Endodermal cell (in vitro differentiated cells): ENCODE measurements around the gene SYT17. TPM values are rescaled to one million over a fixed set of nuclear protein-coding genes. Genes with fewer than 3 reads are reported as not detected.

ENCODE experiments used
- DNase-seq: peaks from one replicate; pipeline ENCODE4 v3.0.0-alpha.2; 2017
- H3K27ac ChIP-seq: 2 replicates; pipeline ENCODE4 v1.5.1; 2013; ENCODE audit warnings: mild to moderate bottlenecking, low read depth, low read length, moderate library complexity
- H3K27me3 ChIP-seq: 2 replicates; pipeline ENCODE4 v1.6.1; 2013; ENCODE audit warnings: mild to moderate bottlenecking, low read length, moderate library complexity; ENCODE audit not compliant: insufficient read depth, control insufficient read depth, poor library complexity, severe bottlenecking
- H3K36me3 ChIP-seq: 2 replicates; pipeline ENCODE4 v1.7.0; 2013; ENCODE audit warnings: mild to moderate bottlenecking, low read length, moderate library complexity; ENCODE audit not compliant: control insufficient read depth, insufficient read depth
- H3K4me1 ChIP-seq: one replicate; pipeline ENCODE4 v1.7.0; 2013; ENCODE audit warnings: low read length; ENCODE audit not compliant: control insufficient read depth, insufficient read depth
- H3K4me3 ChIP-seq: 2 replicates; pipeline ENCODE4 v1.5.1; 2013; ENCODE audit warnings: mild to moderate bottlenecking, low read length, moderate library complexity
- H3K9ac ChIP-seq: 2 replicates; pipeline ENCODE4 v1.6.1; 2013; ENCODE audit warnings: mild to moderate bottlenecking, low read length, moderate library complexity; ENCODE audit not compliant: poor library complexity, severe bottlenecking; ENCODE audit errors: extremely low read depth
- H3K9me3 ChIP-seq: 2 replicates; pipeline ENCODE4 v1.6.1; 2013; ENCODE audit warnings: mild to moderate bottlenecking, low read length, moderate library complexity; ENCODE audit not compliant: control insufficient read depth
- H3K27ac Mint-ChIP-seq: 2 replicates; pipeline ENCODE4 v1.8.0; 2020; ENCODE audit warnings: mixed read lengths
- H3K27me3 Mint-ChIP-seq: 2 replicates; pipeline ENCODE4 v1.8.0; 2021; ENCODE audit warnings: mild to moderate bottlenecking, mixed read lengths; ENCODE audit not compliant: insufficient read depth
- H3K36me3 Mint-ChIP-seq: 2 replicates; pipeline ENCODE4 v1.8.0; 2020; ENCODE audit warnings: low read depth, mixed read lengths
- H3K4me1 Mint-ChIP-seq: 2 replicates; pipeline ENCODE4 v1.8.0; 2020; ENCODE audit warnings: mixed read lengths
- H3K4me3 Mint-ChIP-seq: 2 replicates; pipeline ENCODE4 v1.8.0; 2020; ENCODE audit warnings: mild to moderate bottlenecking, moderate library complexity, mixed read lengths
- H3K9me3 Mint-ChIP-seq: 2 replicates; pipeline ENCODE4 v1.8.0; 2020; ENCODE audit warnings: mild to moderate bottlenecking, mixed read lengths
- WGBS, 2 experiments: methylation state at CpG; one replicate each; pipeline versions ENCODE4 v1.1.5 to v1.1.7; 2013; ENCODE audit warnings: missing lambda C conversion rate in 2 of 2, mixed read lengths in 1 of 2; ENCODE audit not compliant: insufficient coverage in 1 of 2, insufficient read length in 1 of 2; 5-methylcytosine and 5-hydroxymethylcytosine counted together
- total RNA-seq, 2 donors: library from RNA; stranded (reverse); fragmentation: NEBNext Ultra II Directional in 1 of 2; extraction: Animal tissue kit (Norgen Biotek cat#: 25700) in 1 of 2; gene quantifications; 2 replicates in 1 of 2; 3 replicates in 1 of 2; pipeline ENCODE4 v1.2.1, GENCODE V29; 2021
- TF ChIP-seq, protein P1 (sequence below): fragments of 200-600 bp; sonication (generic); conservative IDR thresholded peaks from 2 replicates; pipeline ENCODE4 v1.5.0; 2021; ENCODE audit warnings: antibody characterized with exemption, mild to moderate bottlenecking

The SYT17 gene
- total RNA-seq, 2 donors from 2014 or later = 11.2 to 11.5 TPM

DNA sequence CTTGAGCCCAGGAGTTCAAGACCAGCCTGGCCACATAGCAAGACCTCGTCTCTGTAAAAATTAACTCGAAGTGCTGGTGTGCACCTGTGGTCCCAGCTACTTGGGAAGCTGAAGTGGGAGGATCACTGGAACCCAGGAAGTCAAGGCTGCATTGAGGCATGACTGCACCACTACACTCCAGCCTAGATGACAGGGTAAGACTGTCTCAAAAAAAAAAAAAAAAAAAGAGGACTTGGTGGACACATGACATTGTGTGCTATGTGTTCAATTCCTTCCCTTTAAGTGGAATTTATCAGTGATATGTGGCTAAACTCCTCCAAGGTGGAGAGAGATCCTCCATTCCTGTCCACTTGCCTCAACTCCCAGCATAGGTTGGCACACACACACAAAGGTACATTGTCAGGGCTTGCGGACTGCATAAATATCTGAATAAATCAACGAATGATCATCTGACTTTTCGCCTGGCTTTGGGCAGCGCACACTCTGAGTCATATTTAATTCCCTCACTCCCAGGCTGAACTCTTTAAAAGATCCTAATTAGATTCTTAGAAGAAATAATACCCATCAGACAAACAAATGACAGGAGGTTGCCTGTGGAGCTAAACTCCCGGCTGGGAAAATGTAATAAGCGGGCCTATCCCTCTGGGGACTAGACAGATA is 25.0 kb upstream of the SYT17 start:
- Histone ChIP-seq H3K36me3 (no peaks in the 10 kb centered on the region), H3K4me1 (peaks cover 5% of the 10 kb centered on the region), H3K27ac (peak overlapping the region; percentile 38), H3K4me3 (no peak overlapping the region), H3K9ac (no peak overlapping the region), H3K9me3 (peaks cover 6% of the 10 kb centered on the region), H3K27me3 (no peaks in the 10 kb centered on the region)
- H3K4me3 Mint-ChIP-seq = no peak overlapping the region
- H3K27me3 Mint-ChIP-seq = no peaks in the 10 kb centered on the region
- DNase-seq = no peak
- WGBS, 2 experiments = 91 to 93% methylated on average over 6 to 8 of the region's 8 CpGs
- no peaks in the 10 kb centered on the region for H3K36me3 Mint-ChIP-seq
- no peak overlapping the region for H3K27ac Mint-ChIP-seq
- TF ChIP-seq, protein P1, sequence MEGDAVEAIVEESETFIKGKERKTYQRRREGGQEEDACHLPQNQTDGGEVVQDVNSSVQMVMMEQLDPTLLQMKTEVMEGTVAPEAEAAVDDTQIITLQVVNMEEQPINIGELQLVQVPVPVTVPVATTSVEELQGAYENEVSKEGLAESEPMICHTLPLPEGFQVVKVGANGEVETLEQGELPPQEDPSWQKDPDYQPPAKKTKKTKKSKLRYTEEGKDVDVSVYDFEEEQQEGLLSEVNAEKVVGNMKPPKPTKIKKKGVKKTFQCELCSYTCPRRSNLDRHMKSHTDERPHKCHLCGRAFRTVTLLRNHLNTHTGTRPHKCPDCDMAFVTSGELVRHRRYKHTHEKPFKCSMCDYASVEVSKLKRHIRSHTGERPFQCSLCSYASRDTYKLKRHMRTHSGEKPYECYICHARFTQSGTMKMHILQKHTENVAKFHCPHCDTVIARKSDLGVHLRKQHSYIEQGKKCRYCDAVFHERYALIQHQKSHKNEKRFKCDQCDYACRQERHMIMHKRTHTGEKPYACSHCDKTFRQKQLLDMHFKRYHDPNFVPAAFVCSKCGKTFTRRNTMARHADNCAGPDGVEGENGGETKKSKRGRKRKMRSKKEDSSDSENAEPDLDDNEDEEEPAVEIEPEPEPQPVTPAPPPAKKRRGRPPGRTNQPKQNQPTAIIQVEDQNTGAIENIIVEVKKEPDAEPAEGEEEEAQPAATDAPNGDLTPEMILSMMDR = no peak
- peaks cover 5% of the 10 kb centered on the region for H3K9me3 Mint-ChIP-seq
- H3K4me1 Mint-ChIP-seq = peaks cover 22% of the 10 kb centered on the region

DNA sequence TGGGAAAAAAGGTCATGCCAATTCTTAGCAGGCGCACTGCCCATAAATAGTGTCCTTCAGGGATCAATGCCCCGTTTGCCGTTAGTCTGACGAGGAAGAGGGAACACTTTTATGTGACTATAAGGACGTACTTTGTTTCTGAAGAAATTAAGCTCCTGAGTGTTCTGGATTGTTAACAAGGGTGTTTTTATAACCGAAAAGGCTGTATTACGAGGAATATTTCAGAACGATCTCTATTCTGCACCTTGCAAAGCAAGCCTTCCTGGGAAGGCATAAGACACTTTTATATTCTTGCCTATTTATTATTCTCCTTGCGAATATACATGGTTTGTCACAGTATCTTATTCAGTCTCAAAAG is 24.5 kb upstream of the SYT17 start:
- Histone ChIP-seq H3K36me3 (no peaks in the 10 kb centered on the region), H3K9me3 (peaks cover 11% of the 10 kb centered on the region), H3K9ac (no peak overlapping the region), H3K4me1 (peaks cover 5% of the 10 kb centered on the region), H3K4me3 (no peak overlapping the region), H3K27ac (peak overlapping the region; percentile 38), H3K27me3 (no peaks in the 10 kb centered on the region)
- Mint-ChIP-seq H3K36me3 (no peaks in the 10 kb centered on the region), H3K4me3 (no peak overlapping the region), H3K27me3 (no peaks in the 10 kb centered on the region), H3K9me3 (peaks cover 10% of the 10 kb centered on the region), H3K4me1 (peaks cover 20% of the 10 kb centered on the region), H3K27ac (no peak overlapping the region)
- no peak for DNase-seq
- WGBS, 2 experiments = 75 to 93% methylated on average over 8 to 9 of the region's 9 CpGs
- TF ChIP-seq, protein P1 = no peak

DNA sequence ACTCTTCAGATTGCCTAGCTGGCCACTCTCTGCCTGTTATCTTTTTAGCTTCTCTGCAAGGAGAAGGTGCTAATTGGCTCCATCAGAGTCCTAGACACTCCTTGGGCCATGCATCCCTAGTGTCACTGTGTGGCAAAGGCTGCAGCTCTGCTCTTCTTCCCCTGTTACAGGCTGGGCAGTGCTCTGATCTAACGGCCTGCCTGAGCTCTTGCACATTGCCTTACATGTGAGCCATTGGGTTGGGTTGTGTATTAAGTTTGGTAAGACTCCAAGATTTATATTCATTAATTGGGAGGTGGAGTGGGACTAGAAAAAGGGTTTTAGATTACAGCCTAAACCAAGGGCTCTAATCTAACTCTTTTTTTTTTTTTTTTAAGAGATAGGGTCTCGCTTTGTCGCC is 23.0 kb upstream of the SYT17 start:
- TF ChIP-seq, protein P1 = no peak
- Mint-ChIP-seq H3K27ac (peak overlapping the region; percentile 50), H3K27me3 (peaks cover 4% of the 10 kb centered on the region), H3K4me3 (no peak overlapping the region), H3K4me1 (peaks cover 17% of the 10 kb centered on the region), H3K36me3 (no peaks in the 10 kb centered on the region), H3K9me3 (peaks cover 10% of the 10 kb centered on the region)
- H3K9ac ChIP-seq = no peak overlapping the region
- H3K4me3 ChIP-seq = peak overlapping the region; percentile 33
- H3K27me3 ChIP-seq = no peaks in the 10 kb centered on the region
- DNase-seq = no peak
- 83 to 86% methylated on average over 2 to 3 of the region's 3 CpGs for WGBS, 2 experiments
- peaks cover 5% of the 10 kb centered on the region for H3K4me1 ChIP-seq
- no peaks in the 10 kb centered on the region for H3K36me3 ChIP-seq
- no peak overlapping the region for H3K27ac ChIP-seq
- H3K9me3 ChIP-seq = peaks cover 11% of the 10 kb centered on the region
